Suprapubic skin (tissue), 4 donors: ENCODE measurements around the gene KAT2B. TPM values are rescaled to one million over a fixed set of nuclear protein-coding genes. Genes with fewer than 3 reads are reported as not detected.

Source experiments
- DNase-seq, 2 donors: peaks; one replicate each; pipeline ENCODE4 v3.0.0-alpha.2; 2019; ENCODE audit warnings: low spot score in 2 of 2
- H3K27ac ChIP-seq: fragments of 200-600 bp; sonication (generic); one replicate; pipeline ENCODE4 v1.5.1; 2019
- H3K27me3 ChIP-seq: fragments of 200-600 bp; sonication (generic); one replicate; pipeline ENCODE4 v1.5.1; 2019
- H3K36me3 ChIP-seq: fragments of 200-600 bp; sonication (generic); one replicate; pipeline ENCODE4 v1.5.1; 2019
- H3K4me1 ChIP-seq: fragments of 200-600 bp; sonication (generic); one replicate; pipeline ENCODE4 v1.5.1; 2019
- H3K4me3 ChIP-seq: fragments of 200-600 bp; sonication (generic); one replicate; pipeline ENCODE4 v1.5.1; 2019; ENCODE audit warnings: mild to moderate bottlenecking
- H3K9me3 ChIP-seq: fragments of 200-600 bp; sonication (generic); one replicate; pipeline ENCODE4 v1.5.1; 2019
- EP300 ChIP-seq: sonication (generic); formaldehyde crosslinking; IDR thresholded peaks from one replicate; pipeline ENCODE4 v1.6.1; 2017; ENCODE audit warnings: antibody characterized with exemption
- POLR2A ChIP-seq, 2 donors: fragments of 450-650 bp; IDR thresholded peaks; one replicate each; pipeline ENCODE4 v1.6.1; 2017; ENCODE audit warnings: antibody characterized with exemption in 2 of 2, mild to moderate bottlenecking in 2 of 2, moderate library complexity in 2 of 2
- POLR2AphosphoS5 ChIP-seq, 3 donors: sonication (generic); formaldehyde crosslinking; IDR thresholded peaks; one replicate each; pipeline ENCODE4 v1.6.1; 2017; ENCODE audit warnings: antibody characterized with exemption in 3 of 3
- WGBS: methylation state at CpG from one replicate; pipeline ENCODE4 v1.1.5; 2018; 5-methylcytosine and 5-hydroxymethylcytosine counted together
- total RNA-seq, 4 donors: library from RNA; depleted of rRNA; stranded (reverse); fragments of >200 nt; gene quantifications; one replicate each; pipeline ENCODE4 v1.1.0, GENCODE V29; 2016
- TF ChIP-seq, protein P1 (sequence below), 2 donors: fragments of 200-600 bp in 1 of 2; fragments of 450-650 bp in 1 of 2; sonication (generic) in 1 of 2; IDR thresholded peaks; one replicate each; pipeline ENCODE4 v1.5.1; 2016 to 2019; ENCODE audit warnings: antibody characterized with exemption in 2 of 2, mild to moderate bottlenecking in 1 of 2, moderate library complexity in 1 of 2

KAT2B gene
- total RNA-seq, 4 donors from 2014 or later, result 35.7 to 63.7 (median 40.2) TPM

DNA sequence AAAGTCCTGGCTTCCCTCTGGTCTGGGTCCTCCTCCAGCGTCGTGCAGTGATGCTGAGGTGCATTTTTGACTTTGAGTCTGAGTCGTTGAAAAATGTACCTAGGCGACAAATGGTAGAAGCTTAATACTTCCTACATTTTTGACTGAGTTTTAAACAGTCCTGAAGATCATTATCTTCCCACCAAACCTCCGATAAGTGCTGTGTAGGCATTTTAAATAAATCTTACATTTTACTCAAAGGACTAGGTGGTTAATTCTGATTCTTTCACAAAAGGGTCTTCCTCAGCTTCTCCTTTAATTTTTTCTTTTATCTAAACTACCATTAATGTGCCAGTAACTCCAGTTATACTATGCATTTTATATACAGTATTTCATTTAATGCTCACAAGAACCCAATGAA is 70.6 kb downstream of the KAT2B start:
- DNase-seq, result no peak
- TF ChIP-seq POLR2A (IDR thresholded peaks at IDR 0.05) (no peak), EP300 (no peak), POLR2AphosphoS5 (IDR thresholded peaks at IDR 0.05) (no peak)
- TF ChIP-seq, protein P1, sequence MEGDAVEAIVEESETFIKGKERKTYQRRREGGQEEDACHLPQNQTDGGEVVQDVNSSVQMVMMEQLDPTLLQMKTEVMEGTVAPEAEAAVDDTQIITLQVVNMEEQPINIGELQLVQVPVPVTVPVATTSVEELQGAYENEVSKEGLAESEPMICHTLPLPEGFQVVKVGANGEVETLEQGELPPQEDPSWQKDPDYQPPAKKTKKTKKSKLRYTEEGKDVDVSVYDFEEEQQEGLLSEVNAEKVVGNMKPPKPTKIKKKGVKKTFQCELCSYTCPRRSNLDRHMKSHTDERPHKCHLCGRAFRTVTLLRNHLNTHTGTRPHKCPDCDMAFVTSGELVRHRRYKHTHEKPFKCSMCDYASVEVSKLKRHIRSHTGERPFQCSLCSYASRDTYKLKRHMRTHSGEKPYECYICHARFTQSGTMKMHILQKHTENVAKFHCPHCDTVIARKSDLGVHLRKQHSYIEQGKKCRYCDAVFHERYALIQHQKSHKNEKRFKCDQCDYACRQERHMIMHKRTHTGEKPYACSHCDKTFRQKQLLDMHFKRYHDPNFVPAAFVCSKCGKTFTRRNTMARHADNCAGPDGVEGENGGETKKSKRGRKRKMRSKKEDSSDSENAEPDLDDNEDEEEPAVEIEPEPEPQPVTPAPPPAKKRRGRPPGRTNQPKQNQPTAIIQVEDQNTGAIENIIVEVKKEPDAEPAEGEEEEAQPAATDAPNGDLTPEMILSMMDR (IDR thresholded peaks at IDR 0.05), result no peak
- 90% methylated on average over 5 of the region's 5 CpGs for WGBS
- H3K4me3 ChIP-seq, result no peak overlapping the region
- no peaks in the 10 kb centered on the region for H3K4me1 ChIP-seq
- no peak overlapping the region for H3K27ac ChIP-seq
- no peaks in the 10 kb centered on the region for H3K27me3 ChIP-seq
- H3K36me3 ChIP-seq, result peaks cover 33% of the 10 kb centered on the region
- no peaks in the 10 kb centered on the region for H3K9me3 ChIP-seq

DNA sequence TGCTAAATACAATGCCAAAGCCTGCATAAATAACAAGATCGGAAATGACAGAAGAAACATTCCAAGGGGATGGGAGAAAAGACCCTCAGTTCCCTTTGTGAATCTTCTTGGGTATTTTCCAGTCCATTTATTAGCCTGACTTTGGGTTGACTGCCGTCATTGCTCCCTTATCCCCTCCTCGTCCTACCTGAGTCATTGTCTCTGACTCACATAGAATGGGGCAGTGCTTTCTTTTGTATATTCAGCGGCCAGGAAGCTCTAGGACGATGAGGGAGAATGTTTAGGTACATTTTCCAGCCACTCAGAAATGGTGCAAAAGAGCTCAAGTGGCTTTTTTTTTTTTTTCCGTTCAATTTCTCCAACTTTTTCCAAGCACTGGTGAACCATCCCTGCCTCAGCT is 71.6 kb downstream of the KAT2B start:
- H3K4me3 ChIP-seq, result no peak overlapping the region
- no peak for DNase-seq
- no peaks in the 10 kb centered on the region for H3K9me3 ChIP-seq
- no peaks in the 10 kb centered on the region for H3K27me3 ChIP-seq
- peaks cover 39% of the 10 kb centered on the region for H3K36me3 ChIP-seq
- WGBS, result 93% methylated on average over 6 of the region's 6 CpGs
- TF ChIP-seq POLR2A (IDR thresholded peaks at IDR 0.05) (no peak), POLR2AphosphoS5 (IDR thresholded peaks at IDR 0.05) (no peak), EP300 (no peak)
- TF ChIP-seq, protein P1 (IDR thresholded peaks at IDR 0.05), result no peak
- no peak overlapping the region for H3K27ac ChIP-seq
- no peaks in the 10 kb centered on the region for H3K4me1 ChIP-seq

DNA sequence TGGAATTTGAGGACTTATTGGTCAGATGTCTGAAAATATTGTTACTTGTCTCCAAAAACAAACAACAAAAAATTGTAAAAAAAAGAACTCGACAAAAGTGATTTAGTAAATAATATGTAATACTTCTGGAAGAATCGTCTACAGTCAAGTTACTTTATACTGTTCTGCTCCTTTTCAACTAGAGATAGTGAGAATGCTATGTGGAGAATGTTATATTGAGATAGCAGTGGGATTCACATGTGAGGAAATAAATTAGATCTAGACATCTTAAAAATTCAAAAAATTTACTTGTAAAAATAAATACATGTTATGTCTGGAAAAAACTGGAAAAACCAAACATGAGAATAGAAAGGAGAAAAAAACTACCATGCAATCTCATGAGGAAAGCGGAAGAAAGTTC is 80.8 kb downstream of the KAT2B start:
- Histone ChIP-seq H3K27me3 (no peaks in the 10 kb centered on the region), H3K9me3 (no peaks in the 10 kb centered on the region), H3K4me3 (no peak overlapping the region), H3K36me3 (peaks cover 48% of the 10 kb centered on the region), H3K27ac (no peak overlapping the region), H3K4me1 (no peaks in the 10 kb centered on the region)
- DNase-seq, result no peak
- 89% methylated on average over 3 of the region's 3 CpGs for WGBS
- TF ChIP-seq EP300 (no peak), POLR2AphosphoS5 (IDR thresholded peaks at IDR 0.05) (no peak), POLR2A (IDR thresholded peaks at IDR 0.05) (no peak)
- TF ChIP-seq, protein P1 (IDR thresholded peaks at IDR 0.05), result no peak

- WGBS, result 80% methylated on average over 2 of the region's 2 CpGs
- no peak overlapping the region for H3K4me3 ChIP-seq
These were observed 82.9 kb downstream of the KAT2B start for GRCh38 chr3:20123131-20123652.

DNA sequence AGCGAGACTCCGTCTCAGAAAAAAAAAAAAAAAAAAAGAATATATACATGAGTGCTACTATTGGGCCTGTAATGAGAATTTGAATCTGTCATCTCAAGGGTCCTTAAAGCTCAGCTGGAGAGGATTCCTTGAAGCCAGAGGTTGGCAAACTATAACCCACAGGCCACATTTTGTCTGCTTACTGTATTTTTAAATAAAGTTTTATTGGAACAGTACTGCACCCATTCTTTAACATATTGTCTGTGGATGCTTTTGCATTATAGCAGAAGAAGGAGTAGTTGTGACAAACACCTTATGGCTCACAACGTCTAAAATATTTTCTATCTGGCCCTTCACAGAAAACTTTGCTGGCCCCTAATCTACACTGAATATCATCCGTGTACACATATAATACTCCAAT is 85.0 kb downstream of the KAT2B start:
- no peaks in the 10 kb centered on the region for H3K4me1 ChIP-seq
- no peaks in the 10 kb centered on the region for H3K27me3 ChIP-seq
- no peaks in the 10 kb centered on the region for H3K9me3 ChIP-seq
- 94% methylated on average over 4 of the region's 4 CpGs for WGBS
- H3K27ac ChIP-seq, result no peak overlapping the region
- H3K4me3 ChIP-seq, result no peak overlapping the region
- TF ChIP-seq POLR2A (IDR thresholded peaks at IDR 0.05), result no peak
- TF ChIP-seq POLR2AphosphoS5 (IDR thresholded peaks at IDR 0.05), result no peak
- no peak for TF ChIP-seq EP300
- TF ChIP-seq, protein P1 (IDR thresholded peaks at IDR 0.05), result no peak
- no peak for DNase-seq
- H3K36me3 ChIP-seq, result peaks cover 63% of the 10 kb centered on the region

More at GRCh38 chr3:20123131-20123652, 82.9 kb downstream of the KAT2B start:
- TF ChIP-seq EP300, result no peak
- no peak for TF ChIP-seq POLR2A (IDR thresholded peaks at IDR 0.05)
- TF ChIP-seq POLR2AphosphoS5 (IDR thresholded peaks at IDR 0.05), result no peak
- TF ChIP-seq, protein P1 (IDR thresholded peaks at IDR 0.05), result no peak
- Histone ChIP-seq H3K9me3 (no peaks in the 10 kb centered on the region), H3K4me1 (no peaks in the 10 kb centered on the region), H3K27ac (no peak overlapping the region), H3K27me3 (no peaks in the 10 kb centered on the region), H3K36me3 (peaks cover 63% of the 10 kb centered on the region)
- no peak for DNase-seq
